H9 (cell line): ENCODE results near the gene TSPO2. TPM values are rescaled to one million over a fixed set of nuclear protein-coding genes. Genes with fewer than 3 reads are reported as not detected.

Experiments used
- DNase-seq: peaks from one replicate; pipeline ENCODE4 v3.0.0-alpha.2; 2017
- H2AFZ ChIP-seq: one replicate; pipeline ENCODE4 v1.6.1; 2013; ENCODE audit warnings: mild to moderate bottlenecking, low read length, control low read depth, moderate library complexity
- H2AK5ac ChIP-seq: 2 replicates; pipeline ENCODE4 v1.6.1; 2013; ENCODE audit warnings: low read length, control low read depth, mixed read lengths; ENCODE audit not compliant: insufficient read length
- H2BK120ac ChIP-seq: one replicate; pipeline ENCODE4 v1.6.1; 2013; ENCODE audit warnings: low read depth, mild to moderate bottlenecking, low read length, control low read depth, inconsistent platforms; ENCODE audit not compliant: poor library complexity, severe bottlenecking
- H2BK12ac ChIP-seq: 2 replicates; pipeline ENCODE4 v1.6.1; 2013; ENCODE audit warnings: low read length, control low read depth, mixed read lengths, low read depth; ENCODE audit not compliant: insufficient read length
- H2BK15ac ChIP-seq: 2 replicates; pipeline ENCODE4 v1.6.1; 2013; ENCODE audit warnings: low read depth, low read length, control low read depth
- H2BK20ac ChIP-seq: one replicate; pipeline ENCODE4 v1.6.1; 2013; ENCODE audit warnings: low read depth, mild to moderate bottlenecking, low read length, control low read depth, inconsistent platforms; ENCODE audit not compliant: poor library complexity, severe bottlenecking
- H2BK5ac ChIP-seq: 2 replicates; pipeline ENCODE4 v1.6.1; 2013; ENCODE audit warnings: low read length, control low read depth, mixed read lengths; ENCODE audit not compliant: insufficient read length
- H3K14ac ChIP-seq: 2 replicates; pipeline ENCODE4 v1.6.1; 2013; ENCODE audit warnings: low read length, control low read depth; ENCODE audit not compliant: insufficient read depth
- H3K18ac ChIP-seq: 2 replicates; pipeline ENCODE4 v1.6.1; 2013; ENCODE audit warnings: low read depth, mild to moderate bottlenecking, mixed read lengths, low read length, control low read depth; ENCODE audit not compliant: insufficient read length
- H3K23ac ChIP-seq: 2 replicates; pipeline ENCODE4 v1.6.1; 2013; ENCODE audit warnings: low read length, control low read depth, mixed read lengths, low read depth; ENCODE audit not compliant: insufficient read length
- H3K23me2 ChIP-seq: 2 replicates; pipeline ENCODE4 v1.6.1; 2013; ENCODE audit warnings: low read depth, mild to moderate bottlenecking, mixed read lengths, low read length, control low read depth; ENCODE audit not compliant: insufficient read length, poor library complexity, severe bottlenecking
- H3K27ac ChIP-seq: 2 replicates; pipeline ENCODE4 v1.5.1; 2013; ENCODE audit warnings: low read length, control low read depth, mixed read lengths, low read depth; ENCODE audit not compliant: insufficient read length
- H3K27me3 ChIP-seq: 2 replicates; pipeline ENCODE4 v1.6.1; 2013; ENCODE audit warnings: low read length, control low read depth, inconsistent platforms; ENCODE audit not compliant: insufficient read depth
- H3K4ac ChIP-seq: 2 replicates; pipeline ENCODE4 v1.6.1; 2013; ENCODE audit warnings: low read depth, mild to moderate bottlenecking, control low read depth, inconsistent platforms, low read length, moderate library complexity
- H3K4me1 ChIP-seq: 2 replicates; pipeline ENCODE4 v1.6.1; 2013; ENCODE audit warnings: low read length, control low read depth, inconsistent platforms; ENCODE audit not compliant: insufficient read depth
- H3K4me2 ChIP-seq: 2 replicates; pipeline ENCODE4 v1.6.1; 2013; ENCODE audit warnings: low read length, control low read depth, mixed read lengths; ENCODE audit not compliant: insufficient read length, insufficient read depth
- H3K56ac ChIP-seq: 2 replicates; pipeline ENCODE4 v1.6.1; 2013; ENCODE audit warnings: low read depth, mild to moderate bottlenecking, mixed read lengths, low read length, control low read depth; ENCODE audit not compliant: insufficient read length
- H3K79me1 ChIP-seq: 2 replicates; pipeline ENCODE4 v1.6.1; 2013; ENCODE audit warnings: low read depth, mild to moderate bottlenecking, moderate library complexity, low read length, control low read depth, inconsistent platforms; ENCODE audit not compliant: insufficient read depth, poor library complexity, severe bottlenecking
- H3K79me2 ChIP-seq: 2 replicates; pipeline ENCODE4 v1.6.1; 2013; ENCODE audit warnings: low read length, control low read depth, inconsistent platforms; ENCODE audit not compliant: insufficient read depth
- H3K9ac ChIP-seq: 2 replicates; pipeline ENCODE4 v1.6.1; 2013; ENCODE audit warnings: low read length, control low read depth, mixed read lengths; ENCODE audit not compliant: insufficient read length; ENCODE audit errors: extremely low read depth
- H3K9me3 ChIP-seq: one replicate; pipeline ENCODE4 v1.6.1; 2013; ENCODE audit warnings: low read depth, low read length, inconsistent platforms; ENCODE audit not compliant: control insufficient read depth
- H3T11ph ChIP-seq: one replicate; pipeline ENCODE4 v1.6.1; 2013; ENCODE audit warnings: mild to moderate bottlenecking, low read length, control low read depth, inconsistent platforms
- H4K20me1 ChIP-seq: one replicate; pipeline ENCODE4 v1.6.1; 2013; ENCODE audit not compliant: control insufficient read depth, insufficient read length, insufficient read depth
- H4K5ac ChIP-seq: 2 replicates; pipeline ENCODE4 v1.6.1; 2013; ENCODE audit warnings: low read depth, mild to moderate bottlenecking, mixed read lengths, low read length, control low read depth; ENCODE audit not compliant: insufficient read length
- H4K8ac ChIP-seq: replicated peaks from 2 replicates; pipeline ENCODE4 v1.6.1; 2013; ENCODE audit warnings: low read length, control low read depth, mixed read lengths, low read depth; ENCODE audit not compliant: insufficient read length
- H4K91ac ChIP-seq: 2 replicates; pipeline ENCODE4 v1.6.1; 2013; ENCODE audit warnings: low read depth, mild to moderate bottlenecking, moderate library complexity, mixed read lengths, low read length, control low read depth; ENCODE audit not compliant: insufficient read length
- H3K27ac Mint-ChIP-seq, 3 experiments: 2 replicates in 2 of 3; 3 replicates in 1 of 3; pipeline ENCODE4 v1.8.0; 2020 to 2021; ENCODE audit warnings: mixed read lengths in 3 of 3, mild to moderate bottlenecking in 1 of 3, moderate library complexity in 1 of 3
- H3K27me3 Mint-ChIP-seq: 2 replicates; pipeline ENCODE4 v1.8.0; 2021; ENCODE audit warnings: low read depth, mild to moderate bottlenecking, moderate library complexity, mixed read lengths
- H3K36me3 Mint-ChIP-seq, 3 experiments: 2 replicates in 2 of 3; 3 replicates in 1 of 3; pipeline ENCODE4 v1.8.0; 2020 to 2021; ENCODE audit warnings: low read depth in 3 of 3, mixed read lengths in 3 of 3; ENCODE audit not compliant: insufficient read depth in 1 of 3
- H3K4me1 Mint-ChIP-seq, 2 experiments: 2 replicates each; pipeline ENCODE4 v1.8.0; 2020; ENCODE audit warnings: mixed read lengths in 2 of 2
- H3K4me3 Mint-ChIP-seq, 2 experiments: 2 replicates in 1 of 2; 3 replicates in 1 of 2; pipeline ENCODE4 v1.8.0; 2020 to 2021; ENCODE audit warnings: mild to moderate bottlenecking in 2 of 2, mixed read lengths in 2 of 2, moderate library complexity in 1 of 2
- H3K9me3 Mint-ChIP-seq, 2 experiments: 2 replicates in 1 of 2; 3 replicates in 1 of 2; pipeline ENCODE4 v1.8.0; 2020; ENCODE audit warnings: mild to moderate bottlenecking in 2 of 2, mixed read lengths in 2 of 2, moderate library complexity in 1 of 2
- WGBS: extraction: QIAGEN DNeasy Blood & Tissue Kit; methylation state at CpG from one replicate; pipeline ENCODE4 v1.1.7; 2013; ENCODE audit warnings: missing lambda C conversion rate, low lambda C conversion rate, mixed read lengths; ENCODE audit not compliant: insufficient read length; ENCODE audit errors: extremely low coverage; 5-methylcytosine and 5-hydroxymethylcytosine counted together
- total RNA-seq: library from RNA; stranded (reverse); gene quantifications from 2 replicates; pipeline ENCODE4 v1.2.1, GENCODE V29; 2021
- TF ChIP-seq, protein P1 (sequence below): fragments of 200-600 bp; sonication (generic); conservative IDR thresholded peaks from 3 replicates; pipeline ENCODE4 v1.8.0; 2021; ENCODE audit warnings: antibody characterized with exemption, mild to moderate bottlenecking

Gene TSPO2
- total RNA-seq, 1 experiment from 2014 or later: not detected

DNA sequence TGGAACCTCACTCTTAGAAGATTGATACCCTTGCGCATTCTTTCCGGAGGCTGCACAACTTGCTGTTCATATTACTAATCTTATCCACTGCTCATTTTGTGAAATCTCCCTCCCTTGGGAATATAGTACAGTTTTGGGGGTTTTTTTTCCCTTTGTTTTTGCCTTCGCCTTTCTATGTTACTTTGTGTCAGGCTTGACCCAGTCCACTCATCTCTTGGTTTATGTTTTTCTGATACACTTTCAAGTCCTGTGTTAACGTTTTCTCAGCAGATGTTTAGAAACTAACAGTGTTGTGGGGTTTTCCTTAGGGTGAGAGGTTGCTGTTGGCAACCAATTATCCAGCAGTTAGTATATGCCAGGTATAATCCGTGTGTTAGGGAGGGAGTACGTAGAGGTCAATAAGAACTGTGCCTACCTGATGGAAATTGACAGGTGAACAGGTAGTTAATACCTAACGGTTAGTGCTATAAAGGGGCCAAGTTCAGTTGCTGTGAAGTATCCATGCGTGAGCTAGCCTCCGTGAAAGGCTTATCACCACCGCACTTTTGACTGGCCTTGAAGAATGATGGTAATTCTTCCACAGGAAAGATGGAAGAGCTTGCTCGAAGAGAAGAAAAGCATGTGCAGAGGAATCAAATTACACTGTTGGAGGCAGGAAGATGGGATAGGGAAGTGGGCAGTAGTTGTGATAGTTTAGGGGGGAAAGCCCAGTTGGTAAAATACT is 31.9 kb downstream of the TSPO2 start:
- Histone ChIP-seq H3K27ac (no peak overlapping the region), H3K79me2 (peaks cover 41% of the 10 kb centered on the region), H3K4me1 (no peaks in the 10 kb centered on the region), H2BK5ac (no peak overlapping the region), H3K56ac (no peak overlapping the region), H3K27me3 (no peaks in the 10 kb centered on the region), H3K14ac (no peak overlapping the region), H3K9me3 (no peaks in the 10 kb centered on the region), H3K9ac (peak overlapping the region; percentile 91), H3K4me2 (peak overlapping the region; percentile 100), H2AFZ (no peak overlapping the region), H4K8ac (no peak overlapping the region), H4K91ac (no peak overlapping the region), H3K23ac (no peak overlapping the region), H4K5ac (no peak overlapping the region), H3T11ph (no peak overlapping the region), H2BK120ac (no peak overlapping the region), H2BK12ac (no peak overlapping the region), H3K4ac (no peak overlapping the region), H2AK5ac (no peak overlapping the region), H2BK20ac (no peak overlapping the region), H3K79me1 (peaks cover 4% of the 10 kb centered on the region), H4K20me1 (no peaks in the 10 kb centered on the region), H3K23me2 (peaks cover 9% of the 10 kb centered on the region), H2BK15ac (no peak overlapping the region), H3K18ac (no peak overlapping the region)
- WGBS: no CpG with 5 or more reads among the region's 11 CpGs
- Mint-ChIP-seq H3K4me1 (peaks cover 35 to 38% of the 10 kb centered on the region in 2 experiments), H3K9me3 (no peaks in the 10 kb centered on the region; a peak in 1 of 5 replicates), H3K36me3 (peaks cover 3 to 36% (median 21%) of the 10 kb centered on the region in 3 experiments; a peak in 6 of 7 replicates), H3K27me3 (no peaks in the 10 kb centered on the region), H3K4me3 (peak overlapping the region; percentile 91 to 92), H3K27ac (peak overlapping the region; percentile 86 to 92 (median 88))
- DNase-seq: no peak
- TF ChIP-seq, protein P1, sequence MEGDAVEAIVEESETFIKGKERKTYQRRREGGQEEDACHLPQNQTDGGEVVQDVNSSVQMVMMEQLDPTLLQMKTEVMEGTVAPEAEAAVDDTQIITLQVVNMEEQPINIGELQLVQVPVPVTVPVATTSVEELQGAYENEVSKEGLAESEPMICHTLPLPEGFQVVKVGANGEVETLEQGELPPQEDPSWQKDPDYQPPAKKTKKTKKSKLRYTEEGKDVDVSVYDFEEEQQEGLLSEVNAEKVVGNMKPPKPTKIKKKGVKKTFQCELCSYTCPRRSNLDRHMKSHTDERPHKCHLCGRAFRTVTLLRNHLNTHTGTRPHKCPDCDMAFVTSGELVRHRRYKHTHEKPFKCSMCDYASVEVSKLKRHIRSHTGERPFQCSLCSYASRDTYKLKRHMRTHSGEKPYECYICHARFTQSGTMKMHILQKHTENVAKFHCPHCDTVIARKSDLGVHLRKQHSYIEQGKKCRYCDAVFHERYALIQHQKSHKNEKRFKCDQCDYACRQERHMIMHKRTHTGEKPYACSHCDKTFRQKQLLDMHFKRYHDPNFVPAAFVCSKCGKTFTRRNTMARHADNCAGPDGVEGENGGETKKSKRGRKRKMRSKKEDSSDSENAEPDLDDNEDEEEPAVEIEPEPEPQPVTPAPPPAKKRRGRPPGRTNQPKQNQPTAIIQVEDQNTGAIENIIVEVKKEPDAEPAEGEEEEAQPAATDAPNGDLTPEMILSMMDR: no peak
